AG04449 (cell line): Measurements from ENCODE around the gene CLCN7.

Source experiments
- CTCF ChIA-PET: fragments of 350-600 bp; formaldehyde crosslinking; extraction: SDS; loops from one replicate; lab custom pipeline; 2021; ENCODE audit warnings: antibody characterized with exemption; lab: Yijun Ruan, JAX
- POLR2A ChIA-PET: fragments of 400-600, 350-600 bp; formaldehyde crosslinking; extraction: SDS; loops from one replicate; lab custom pipeline; 2020; ENCODE audit warnings: antibody characterized with exemption, inconsistent platforms; lab: Yijun Ruan, JAX
- DNase-seq: peaks from one replicate; pipeline ENCODE4 v3.0.0-alpha.2; 2010; ENCODE audit warnings: low read depth, low spot score
- H3K4me3 ChIP-seq: 2 replicates; pipeline ENCODE4 v1.5.1; 2011; ENCODE audit warnings: low read depth, mild to moderate bottlenecking, control low read depth, low read length
- CTCF ChIP-seq: IDR thresholded peaks from one replicate; pipeline ENCODE4 v1.5.1; 2011; ENCODE audit warnings: mild to moderate bottlenecking, moderate library complexity, low read length, control low read depth, inconsistent platforms; ENCODE audit not compliant: insufficient read depth; ENCODE audit errors: missing control alignments

Gene CLCN7

GRCh38 chr16:1453316-1453715 lies 21.5 kb downstream of the CLCN7 start:
- TF ChIP-seq CTCF, result no peak
- ChIA-PET CTCF (interaction anchor here (1.0 kb wide), 1 partner anchor 9 kb away, joined by 4 read pairs; the partner anchor contains the start of gene CCDC154), POLR2A (interaction anchor here (0.6 kb wide), 1 partner anchor 301 kb away, joined by 3 read pairs; no protein-coding TSS in a partner anchor)
- DNase-seq, result no peak
- no peak overlapping the region for H3K4me3 ChIP-seq

- POLR2A ChIA-PET, result no interaction called here
- TF ChIP-seq CTCF, result no peak
Observed at GRCh38 chr16:1452530-1452929, 22.3 kb downstream of the CLCN7 start.

GRCh38 chr16:1451702-1452392 lies 23.0 kb downstream of the CLCN7 start:
- no peak overlapping the region for H3K4me3 ChIP-seq
- no peak for DNase-seq
- CTCF ChIA-PET, result no interaction called here

More at GRCh38 chr16:1452530-1452929, 22.3 kb downstream of the CLCN7 start:
- no peak overlapping the region for H3K4me3 ChIP-seq
- no peak for DNase-seq
- CTCF ChIA-PET, result no interaction called here

GRCh38 chr16:1450841-1451240 lies 24.0 kb downstream of the CLCN7 start:
- DNase-seq, result no peak
- POLR2A ChIA-PET, result no interaction called here
- CTCF ChIA-PET, result no interaction called here
- no peak for TF ChIP-seq CTCF
- H3K4me3 ChIP-seq, result no peak overlapping the region

More at GRCh38 chr16:1451702-1452392, 23.0 kb downstream of the CLCN7 start:
- TF ChIP-seq CTCF, result no peak
- POLR2A ChIA-PET, result no interaction called here

- no peak for TF ChIP-seq CTCF
- POLR2A ChIA-PET, result no interaction called here
- CTCF ChIA-PET, result no interaction called here
- no peak for DNase-seq
- no peak overlapping the region for H3K4me3 ChIP-seq
Observed at GRCh38 chr16:1450218-1450617, 24.6 kb downstream of the CLCN7 start.

GRCh38 chr16:1449201-1449788 lies 25.5 kb downstream of the CLCN7 start:
- POLR2A ChIA-PET, result no interaction called here
- CTCF ChIA-PET, result no interaction called here

More at GRCh38 chr16:1449201-1449788, 25.5 kb downstream of the CLCN7 start:
- no peak overlapping the region for H3K4me3 ChIP-seq
- TF ChIP-seq CTCF, result no peak
- DNase-seq, result no peak
